LoVo (cell line): Measurements from ENCODE around the gene TTC29.
"Not testable (repeated sequence)": the region's sequence is repeated elsewhere in the genome, so short reads cannot be mapped to it uniquely, and the experiment has no call there.

Experiments
- DNase-seq: peaks from one replicate; pipeline ENCODE4 v3.0.0-alpha.2; 2016; ENCODE audit warnings: low spot score

The TTC29 gene

DNA sequence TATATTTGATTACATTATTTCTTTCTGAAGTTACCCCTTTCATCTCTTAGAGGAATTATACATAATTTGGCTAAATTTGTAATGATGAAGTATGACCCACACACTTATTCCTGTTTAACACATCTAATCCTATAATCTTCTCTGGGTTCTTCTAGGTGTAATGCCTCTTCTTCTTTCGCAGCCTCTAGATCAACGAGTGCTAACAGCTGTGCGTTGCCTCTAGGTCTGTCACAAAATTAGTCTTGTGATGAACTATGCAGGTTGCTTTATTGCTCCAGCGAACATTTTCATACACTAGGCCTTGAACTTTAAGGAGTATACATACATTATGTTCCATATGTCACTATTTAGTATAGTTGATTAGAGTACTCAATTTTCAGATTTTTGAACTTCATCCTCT, 89.9 kb downstream of the TTC29 start:
- no peak for DNase-seq

GRCh38 chr4:146852360-146852759, 93.3 kb downstream of the TTC29 start:
- no peak for DNase-seq

DNA sequence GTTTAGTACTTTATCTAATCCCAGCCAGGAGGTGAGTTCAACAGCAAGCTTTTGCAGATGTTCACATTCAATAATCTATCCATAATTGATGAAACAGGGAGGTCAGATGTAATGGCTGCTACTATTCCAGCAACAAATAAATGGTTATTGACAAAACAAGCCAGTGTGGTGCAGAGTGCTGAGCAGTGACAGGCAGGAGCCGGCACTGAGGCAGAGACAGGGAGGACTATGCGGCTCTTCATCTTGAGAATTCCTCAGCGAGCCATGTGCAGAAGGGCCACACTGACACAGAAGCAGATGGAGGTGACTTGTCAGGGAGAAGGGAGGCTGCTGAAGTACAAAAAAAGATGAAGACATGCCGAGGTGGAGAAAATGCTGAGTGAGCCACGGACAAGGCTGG, 98.3 kb downstream of the TTC29 start:
- no peak for DNase-seq

GRCh38 chr4:146846882-146847281, 98.8 kb downstream of the TTC29 start:
- no peak for DNase-seq

GRCh38 chr4:146844761-146845160, 100.9 kb downstream of the TTC29 start:
- no peak for DNase-seq

- DNase-seq: no peak
Observed at GRCh38 chr4:146842876-146843275, 102.8 kb downstream of the TTC29 start.

- DNase-seq: no peak
Observed at GRCh38 chr4:146840731-146841130, 104.9 kb downstream of the TTC29 start.

GRCh38 chr4:146835096-146835495, 110.6 kb downstream of the TTC29 start:
- no peak for DNase-seq

DNA sequence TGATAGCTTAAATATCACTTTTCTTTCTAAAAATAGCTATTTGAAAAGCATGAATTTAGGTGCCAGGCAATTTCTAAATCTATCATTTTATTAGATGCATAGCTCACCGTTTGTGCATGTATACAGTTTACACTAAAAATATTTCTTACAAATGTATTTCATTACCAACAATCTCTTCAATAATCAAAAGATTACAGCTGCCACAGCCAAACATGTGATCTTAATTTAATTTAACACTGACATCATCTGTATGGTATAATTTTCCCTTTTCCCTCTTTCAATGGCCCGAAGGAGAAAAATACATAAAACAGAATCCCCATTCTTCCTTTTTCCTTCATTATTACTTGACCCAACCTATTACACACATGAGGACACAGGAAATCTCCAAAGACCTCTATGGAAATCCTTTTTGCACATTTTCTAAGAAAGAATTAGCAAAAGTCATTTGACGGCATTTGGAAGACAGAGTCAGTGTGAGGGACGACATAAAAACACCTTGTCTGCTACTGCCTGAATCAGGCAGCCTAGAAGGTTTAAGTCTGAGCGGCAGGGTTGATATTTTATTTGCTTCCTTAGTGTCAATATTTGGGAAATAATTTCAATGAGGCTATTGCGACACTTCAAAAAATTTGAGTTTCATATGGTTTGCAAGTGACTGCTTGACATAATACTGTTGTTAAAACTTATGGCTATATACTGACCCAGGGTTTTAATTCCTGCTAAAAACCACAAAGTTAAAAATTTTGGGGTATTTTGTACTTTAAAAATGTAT, 111.2 kb downstream of the TTC29 start:
- DNase-seq: no peak

DNA sequence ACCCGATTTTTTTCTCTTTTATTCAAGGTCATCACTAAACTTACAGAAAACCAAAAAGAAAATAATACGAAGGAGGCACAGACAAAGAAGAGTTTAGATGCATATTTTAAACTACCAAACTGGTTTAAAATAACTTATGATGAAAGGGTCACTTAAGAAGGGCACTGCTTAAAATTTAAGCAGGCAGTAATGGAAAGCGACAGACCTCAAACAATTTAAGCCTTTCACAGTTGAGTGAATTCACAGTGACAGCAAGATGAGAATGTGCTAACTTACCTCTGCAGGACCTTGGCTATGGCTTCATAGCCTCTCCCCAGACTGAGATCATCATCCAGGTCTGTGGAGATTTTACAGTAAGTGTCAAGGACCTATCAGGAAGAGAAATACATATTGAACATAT, 112.1 kb downstream of the TTC29 start:
- DNase-seq: no peak

- not testable (repeated sequence) for DNase-seq
Observed at GRCh38 chr4:146822980-146823379, 122.7 kb downstream of the TTC29 start.

- no peak for DNase-seq
Observed at GRCh38 chr4:146814750-146815149, 130.9 kb downstream of the TTC29 start.

- DNase-seq: no peak
Observed at GRCh38 chr4:146795711-146796110, 150.0 kb downstream of the TTC29 start.

- DNase-seq: no peak
Observed at GRCh38 chr4:146793727-146794126, 151.9 kb downstream of the TTC29 start.

DNA sequence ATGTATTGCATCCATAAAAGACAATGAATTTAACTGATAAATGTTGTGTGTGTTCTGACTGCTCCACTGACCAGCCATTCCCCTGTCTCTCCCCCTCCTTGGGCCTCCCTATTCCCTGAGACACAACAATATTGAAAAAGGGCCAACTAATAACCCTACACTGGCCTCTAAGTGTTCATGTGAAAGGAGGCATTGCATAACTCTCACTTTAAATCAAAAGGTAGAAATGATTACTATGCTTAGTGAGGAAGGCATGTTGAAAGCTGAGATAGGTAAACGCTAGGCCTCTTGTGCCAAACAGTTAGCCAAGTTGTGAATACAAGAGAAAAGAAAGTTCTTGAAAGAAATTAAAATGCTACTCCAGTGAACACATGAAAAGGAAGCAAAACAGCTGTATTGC, 154.2 kb downstream of the TTC29 start:
- DNase-seq: no peak

DNA sequence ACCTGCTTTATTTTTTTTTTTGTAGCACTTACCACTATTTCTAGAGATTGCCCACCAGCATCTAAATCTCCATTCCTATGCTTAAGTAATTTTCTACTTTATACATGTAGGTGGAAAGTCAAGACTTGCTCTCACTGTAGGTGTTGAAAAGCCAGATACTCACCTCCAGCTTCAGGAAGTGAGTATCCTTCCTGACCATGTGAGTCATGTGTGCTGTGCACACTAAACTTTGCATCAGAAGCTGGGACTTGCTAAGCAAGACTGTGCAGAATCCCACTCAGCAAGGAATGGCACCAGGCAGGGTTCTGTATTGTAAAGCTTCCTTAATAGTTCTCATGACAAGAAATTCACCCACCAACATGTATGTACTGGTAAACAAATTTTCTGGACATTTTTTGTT, 155.1 kb downstream of the TTC29 start:
- no peak for DNase-seq

GRCh38 chr4:146787731-146788130, 157.9 kb downstream of the TTC29 start:
- no peak for DNase-seq

DNA sequence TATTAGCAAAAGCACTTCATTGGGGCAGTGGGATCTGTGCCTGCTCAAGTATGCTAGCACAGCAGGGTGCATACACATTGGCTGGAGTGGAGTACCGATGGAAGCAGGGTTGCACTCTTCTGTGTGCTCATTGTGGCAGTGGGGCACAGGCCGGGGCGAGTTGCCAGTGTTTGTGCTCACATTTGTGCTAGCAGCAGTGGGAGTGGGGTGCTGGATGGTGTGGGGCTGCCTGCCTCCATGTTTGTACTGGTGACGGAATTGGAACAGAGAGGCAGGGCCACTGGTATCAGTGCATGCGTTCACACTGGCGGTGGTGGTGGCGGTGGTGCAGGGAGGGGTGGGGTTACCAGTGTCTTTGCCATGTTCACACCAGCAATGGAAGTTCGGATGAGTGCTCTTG, 169.0 kb downstream of the TTC29 start:
- no peak for DNase-seq

- no peak for DNase-seq
Observed at GRCh38 chr4:146763560-146763959, 182.1 kb downstream of the TTC29 start.

GRCh38 chr4:146762016-146762415, 183.6 kb downstream of the TTC29 start:
- DNase-seq: no peak

DNA sequence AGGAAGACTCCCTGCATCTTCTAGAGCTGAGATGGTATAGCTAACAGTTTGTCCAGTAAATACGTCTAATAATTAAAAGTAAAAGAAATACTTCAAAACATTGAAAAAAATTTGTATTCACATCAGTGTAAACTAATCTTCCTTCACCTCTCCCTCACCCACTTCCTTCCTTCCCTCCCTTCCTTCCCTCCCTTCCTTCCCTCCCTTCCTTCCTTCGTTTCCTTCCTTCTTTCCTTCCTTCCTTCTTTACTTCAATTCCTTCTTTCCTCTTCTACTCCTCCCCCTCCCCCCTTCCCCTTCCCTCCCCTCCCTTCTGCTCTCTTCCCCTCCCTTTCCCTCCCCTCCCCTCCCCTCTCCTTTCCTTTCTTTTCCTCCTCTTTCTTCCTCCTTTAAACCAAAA, 203.2 kb downstream of the TTC29 start:
- DNase-seq: no peak

DNA sequence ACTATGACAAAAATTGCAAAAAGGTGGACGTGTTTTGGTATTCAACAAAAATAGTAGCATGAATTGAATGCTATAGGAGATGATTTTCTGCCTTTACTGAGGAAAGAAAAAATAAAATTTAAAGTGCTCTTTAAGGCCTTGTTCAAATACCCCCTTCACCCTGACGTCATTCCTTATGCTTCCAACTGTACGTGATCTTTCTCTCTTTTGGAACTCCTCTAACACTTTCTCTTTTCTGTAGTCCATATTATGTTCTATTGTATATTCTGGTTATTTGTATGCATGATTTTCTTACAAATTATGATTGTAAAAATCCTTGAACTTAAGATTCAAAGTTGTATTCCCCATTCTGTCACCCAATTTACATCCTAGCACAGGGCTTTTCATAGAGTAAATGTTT, 206.5 kb downstream of the TTC29 start:
- no peak for DNase-seq

GRCh38 chr4:146723519-146723918, 222.1 kb downstream of the TTC29 start:
- DNase-seq: not testable (repeated sequence)

- no peak for DNase-seq
Observed at GRCh38 chr4:146709956-146710355, 235.7 kb downstream of the TTC29 start.
